K562 (cell line): ENCODE measurements around the gene HMGB1. TPM values are rescaled to one million over a fixed set of nuclear protein-coding genes. Genes with fewer than 3 reads are reported as not detected.
A peak's percentile ranks its signal among the peaks of the same experiment; 100 is the strongest.

Experiments
- BCL6 ChIP-seq: fragments of 250-450 bp; sonication (Bioruptor Pico); IDR thresholded peaks from 2 replicates; pipeline ENCODE4 v1.4.0; 2020
- MCM3 ChIP-seq: fragments of 450-650 bp; IDR thresholded peaks from 2 replicates; pipeline ENCODE4 v1.6.1; 2016
- PYGO2 ChIP-seq: fragments of 450-650 bp; IDR thresholded peaks from 2 replicates; pipeline ENCODE4 v1.6.1; 2016; ENCODE audit warnings: mild to moderate bottlenecking, missing genetic modification characterization, moderate library complexity, missing compliant biosample characterization
- RAD51 ChIP-seq: fragments of 450-650 bp; IDR thresholded peaks from 2 replicates; pipeline ENCODE4 v1.7.1; 2016; ENCODE audit warnings: low read depth, mild to moderate bottlenecking, borderline replicate concordance
- SMAD1 ChIP-seq: fragments of 150-350 bp; IDR thresholded peaks from 2 replicates; pipeline ENCODE4 v1.6.1; 2014; ENCODE audit warnings: low read length, low read depth; ENCODE audit not compliant: partially characterized antibody
- SREBF1 ChIP-seq: fragments of 150-350 bp; IDR thresholded peaks from 2 replicates; pipeline ENCODE4 v1.6.1; 2014; ENCODE audit warnings: antibody characterized with exemption, low read depth, low read length, borderline replicate concordance
- SUPT5H ChIP-seq: fragments of 450-650 bp; IDR thresholded peaks from 2 replicates; pipeline ENCODE4 v1.6.1; 2016
- ZBTB1 ChIP-seq: sonication (generic); formaldehyde crosslinking; IDR thresholded peaks from 2 replicates; pipeline ENCODE4 v1.8.1; 2023; ENCODE audit warnings: missing genetic modification reagents, low read depth, mild to moderate bottlenecking, borderline replicate concordance
- ZMIZ1 ChIP-seq, 2 experiments: fragments of 150-350 bp in 1 of 2; IDR thresholded peaks; 2 replicates each; pipeline ENCODE4 v1.6.1; 2012 to 2016; ENCODE audit warnings: low read depth in 2 of 2, low read length in 2 of 2, mild to moderate bottlenecking in 1 of 2, moderate library complexity in 1 of 2
- ZNF3 ChIP-seq: fragments of 250-450 bp; sonication (Bioruptor Pico); IDR thresholded peaks from 2 replicates; pipeline ENCODE4 v1.5.0; 2021; ENCODE audit warnings: mild to moderate bottlenecking, moderate library complexity
- ZNF318 ChIP-seq, 2 experiments: fragments of 450-650 bp; IDR thresholded peaks; 2 replicates each; pipeline ENCODE4 v1.6.1; 2016; ENCODE audit warnings: mild to moderate bottlenecking in 2 of 2, borderline replicate concordance in 1 of 2, low read depth in 1 of 2, moderate library complexity in 1 of 2
- ZNF507 ChIP-seq: conservative IDR thresholded peaks from 2 replicates; pipeline ENCODE4 v1.6.1; 2017; ENCODE audit warnings: missing genetic modification characterization, missing compliant biosample characterization
- polyA plus RNA-seq, 8 experiments: library from polyadenylated mRNA; depleted of rRNA in 4 of 8; stranded (reverse) in 5 of 8; unstranded in 3 of 8; fragments of >200 nt; fragmentation: Nextera tagmentation in 2 of 8; fragmentation: Illumina TruSeq in 1 of 8; extraction: Ambion mirVana in 2 of 8; extraction: Trizol in 1 of 8; gene quantifications; 2 replicates each; pipeline versions ENCODE4 v1.2.1 to v1.2.3, GENCODE V29; 2011 to 2014; ENCODE audit warnings: inconsistent platforms in 1 of 8, missing spikeins in 1 of 8
- total RNA-seq, 7 experiments: library from RNA; depleted of rRNA in 6 of 7; stranded (reverse); fragments of >200 nt in 6 of 7; fragmentation: Illumina TruSeq in 2 of 7; extraction: Trizol in 2 of 7; gene quantifications; 2 replicates each; pipeline versions ENCODE4 v1.2.1 to v1.2.3, GENCODE V29; 2011 to 2021; ENCODE audit warnings: low replicate concordance in 1 of 7
- TF ChIP-seq, protein P1 (sequence below): fragments of 250-450 bp; sonication (Bioruptor Pico); IDR thresholded peaks from 2 replicates; pipeline ENCODE4 v1.5.0; 2020; ENCODE audit warnings: mild to moderate bottlenecking, borderline replicate concordance

Gene HMGB1
- total and polyA plus RNA-seq, 9 of the 15 experiments (the other 6 are each of a cell fraction or from before 2014, with no cell fraction given): 442 to 1,896 (median 933) TPM

DNA sequence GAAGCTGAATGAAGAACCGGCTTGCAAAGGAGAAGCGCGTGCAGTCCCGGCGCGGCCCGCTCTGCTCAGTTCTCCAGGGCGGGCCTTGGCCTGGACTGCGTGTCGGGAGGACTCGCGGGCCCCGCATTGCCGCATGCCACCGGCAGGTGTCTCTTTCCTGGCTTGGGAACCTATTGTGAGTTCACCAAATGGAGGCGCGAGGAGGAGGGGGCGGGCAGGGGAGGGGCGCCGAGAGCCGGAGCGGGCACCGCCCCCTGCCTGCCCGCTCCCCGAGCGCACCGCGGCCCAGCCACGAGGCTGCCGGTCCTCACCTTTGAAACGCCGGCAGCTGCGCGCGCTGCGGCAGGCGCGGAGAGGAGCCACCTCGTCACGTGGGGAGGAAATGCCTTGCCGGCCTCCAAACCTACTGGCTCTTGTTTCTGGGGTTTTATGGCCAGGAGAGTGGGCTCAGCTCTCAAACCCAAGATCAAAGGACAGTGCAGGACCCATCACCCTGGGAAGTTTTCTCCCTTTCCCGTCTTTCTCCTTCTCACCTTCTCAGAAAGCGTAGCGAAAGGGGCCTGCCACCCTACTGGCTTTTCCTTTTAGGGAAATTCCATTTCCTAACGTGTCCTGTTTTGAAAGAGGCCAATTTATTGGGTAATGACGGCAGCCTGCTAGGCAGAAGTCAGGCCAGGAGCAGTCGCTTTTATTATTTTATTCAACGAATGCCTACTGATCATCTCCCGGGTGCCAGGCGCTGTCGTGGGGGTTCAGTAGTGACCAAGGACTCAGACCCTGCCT is 57.2 kb downstream of the HMGB1 start (continued):
- TF ChIP-seq MCM3: no peak
- no peak for TF ChIP-seq BCL6 (CRISPR knock-in tag)
- TF ChIP-seq SMAD1: no peak
- TF ChIP-seq ZBTB1 (CRISPR knock-in tag): peak; percentile 39; the same call in 1 of the 2 replicates
- no peak for TF ChIP-seq ZNF318 (IDR thresholded peaks at IDR 0.05; ENCODE audit: borderline replicate concordance in 1 of 2, low read depth in 1 of 2)
- TF ChIP-seq SUPT5H: no peak
- TF ChIP-seq ZNF507: no peak
- TF ChIP-seq, protein P1, sequence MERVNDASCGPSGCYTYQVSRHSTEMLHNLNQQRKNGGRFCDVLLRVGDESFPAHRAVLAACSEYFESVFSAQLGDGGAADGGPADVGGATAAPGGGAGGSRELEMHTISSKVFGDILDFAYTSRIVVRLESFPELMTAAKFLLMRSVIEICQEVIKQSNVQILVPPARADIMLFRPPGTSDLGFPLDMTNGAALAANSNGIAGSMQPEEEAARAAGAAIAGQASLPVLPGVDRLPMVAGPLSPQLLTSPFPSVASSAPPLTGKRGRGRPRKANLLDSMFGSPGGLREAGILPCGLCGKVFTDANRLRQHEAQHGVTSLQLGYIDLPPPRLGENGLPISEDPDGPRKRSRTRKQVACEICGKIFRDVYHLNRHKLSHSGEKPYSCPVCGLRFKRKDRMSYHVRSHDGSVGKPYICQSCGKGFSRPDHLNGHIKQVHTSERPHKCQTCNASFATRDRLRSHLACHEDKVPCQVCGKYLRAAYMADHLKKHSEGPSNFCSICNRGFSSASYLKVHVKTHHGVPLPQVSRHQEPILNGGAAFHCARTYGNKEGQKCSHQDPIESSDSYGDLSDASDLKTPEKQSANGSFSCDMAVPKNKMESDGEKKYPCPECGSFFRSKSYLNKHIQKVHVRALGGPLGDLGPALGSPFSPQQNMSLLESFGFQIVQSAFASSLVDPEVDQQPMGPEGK (CRISPR knock-in tag): no peak
- no peak for TF ChIP-seq ZNF3 (CRISPR knock-in tag)
- TF ChIP-seq PYGO2: no peak
- no peak for TF ChIP-seq ZMIZ1 (IDR thresholded peaks at IDR 0.05; ENCODE audit: low read depth in 2 of 2, low read length in 2 of 2)
- no peak for TF ChIP-seq SREBF1
- TF ChIP-seq RAD51: peak; percentile 62
